Measurements from ENCODE around the gene LEFTY2. TPM values are rescaled to one million over a fixed set of nuclear protein-coding genes. Genes with fewer than 3 reads are reported as not detected.
"Not testable (repeated sequence)": the region's sequence is repeated elsewhere in the genome, so short reads cannot be mapped to it uniquely, and the experiment has no call there.

Gene LEFTY2
- total RNA-seq, 2 donors from 2014 or later, result 0.12 to 0.53 TPM

GRCh38 chr1:225972344-225973152 is 31.5 kb upstream of the LEFTY2 start:
- no peak overlapping the region for H3K4me3 ChIP-seq
- no peaks in the 10 kb centered on the region for H3K4me1 ChIP-seq
- no peak for TF ChIP-seq CTCF (IDR thresholded peaks at IDR 0.05)
- H3K27me3 ChIP-seq, result no peaks in the 10 kb centered on the region
- H3K36me3 ChIP-seq, result no peaks in the 10 kb centered on the region
- H3K9ac ChIP-seq (ENCODE audit: low read depth in 2 of 2, low read length in 2 of 2), result peak overlapping the region in 1 of 2 donors; percentile 24
- H3K27ac ChIP-seq, result no peak overlapping the region
- DNase-seq, result no peak
- no peaks in the 10 kb centered on the region for H3K9me3 ChIP-seq
- intact Hi-C loops (cut with DNase I), result loop anchor here (10.0 kb wide), 2 partner anchors 128 to 658 kb away; no protein-coding TSS in a partner anchor

DNA sequence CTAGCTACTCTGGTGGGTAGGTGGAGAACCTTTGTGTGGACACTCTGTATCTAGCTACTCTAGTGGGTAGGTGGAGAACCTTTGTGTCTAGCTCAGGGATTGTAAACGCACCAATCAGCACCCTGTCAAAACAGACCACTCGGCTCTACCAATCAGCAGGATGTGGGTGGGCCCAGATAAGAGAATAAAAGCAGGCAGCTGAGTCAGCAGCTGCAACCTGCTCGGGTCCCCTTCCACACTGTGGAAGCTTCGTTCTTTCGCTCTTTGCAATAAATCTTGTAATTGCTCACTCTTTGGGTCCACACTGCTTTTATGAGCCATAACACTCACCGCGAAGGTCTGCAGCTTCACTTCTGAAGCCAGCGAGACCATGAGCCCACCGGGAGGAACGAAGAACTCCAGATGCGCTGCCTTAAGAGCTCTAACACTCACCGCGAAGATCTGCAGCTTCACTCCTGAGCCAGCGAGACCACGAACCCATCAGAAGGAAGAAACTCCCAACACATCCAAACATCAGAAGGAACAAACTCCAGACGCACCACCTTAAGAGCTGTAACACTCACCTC is 29.7 kb upstream of the LEFTY2 start:
- not testable (repeated sequence) for H3K4me1 ChIP-seq; H3K9ac ChIP-seq (ENCODE audit: low read depth in 2 of 2, low read length in 2 of 2); H3K36me3 ChIP-seq; H3K4me3 ChIP-seq; DNase-seq; H3K9me3 ChIP-seq; H3K27ac ChIP-seq; H3K27me3 ChIP-seq
- intact Hi-C loops (cut with DNase I), result loop anchor here (10.0 kb wide), 2 partner anchors 126 to 656 kb away; no protein-coding TSS in a partner anchor

DNA sequence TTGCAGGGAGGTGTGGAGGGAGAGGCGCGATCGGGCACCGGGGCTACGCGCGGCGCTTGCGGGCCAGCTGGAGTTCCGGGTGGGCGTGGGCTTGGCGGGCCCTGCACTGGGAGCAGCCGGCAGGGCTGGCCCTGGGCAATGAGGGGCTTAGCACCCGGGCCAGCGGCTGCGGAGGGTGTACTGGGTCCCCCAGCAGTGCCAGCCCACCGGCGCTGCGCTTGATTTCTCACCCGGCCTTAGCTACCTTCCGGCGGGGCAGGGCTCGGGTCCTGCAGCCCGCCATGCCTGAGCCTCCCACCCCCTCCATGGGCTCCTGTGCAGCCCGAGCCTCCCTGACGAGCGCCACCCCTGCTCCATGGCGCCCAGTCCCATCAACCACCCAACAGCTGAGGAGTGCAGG is 28.7 kb upstream of the LEFTY2 start:
- not testable (repeated sequence) for H3K27me3 ChIP-seq; H3K36me3 ChIP-seq; H3K4me1 ChIP-seq; H3K9ac ChIP-seq (ENCODE audit: low read depth in 2 of 2, low read length in 2 of 2); H3K27ac ChIP-seq; DNase-seq; H3K9me3 ChIP-seq; H3K4me3 ChIP-seq
- intact Hi-C loops (cut with DNase I), result loop anchor here (10.0 kb wide), 2 partner anchors 125 to 655 kb away; no protein-coding TSS in a partner anchor

GRCh38 chr1:225965231-225965630 is 24.2 kb upstream of the LEFTY2 start:
- Histone ChIP-seq H3K9me3 (no peaks in the 10 kb centered on the region), H3K36me3 (no peaks in the 10 kb centered on the region), H3K9ac (ENCODE audit: low read depth in 2 of 2, low read length in 2 of 2) (no peak overlapping the region), H3K27ac (no peak overlapping the region), H3K27me3 (no peaks in the 10 kb centered on the region), H3K4me1 (no peaks in the 10 kb centered on the region), H3K4me3 (no peak overlapping the region)
- TF ChIP-seq CTCF (IDR thresholded peaks at IDR 0.05), result no peak
- no peak for DNase-seq
- intact Hi-C loops (cut with DNase I), result no loop called here

DNA sequence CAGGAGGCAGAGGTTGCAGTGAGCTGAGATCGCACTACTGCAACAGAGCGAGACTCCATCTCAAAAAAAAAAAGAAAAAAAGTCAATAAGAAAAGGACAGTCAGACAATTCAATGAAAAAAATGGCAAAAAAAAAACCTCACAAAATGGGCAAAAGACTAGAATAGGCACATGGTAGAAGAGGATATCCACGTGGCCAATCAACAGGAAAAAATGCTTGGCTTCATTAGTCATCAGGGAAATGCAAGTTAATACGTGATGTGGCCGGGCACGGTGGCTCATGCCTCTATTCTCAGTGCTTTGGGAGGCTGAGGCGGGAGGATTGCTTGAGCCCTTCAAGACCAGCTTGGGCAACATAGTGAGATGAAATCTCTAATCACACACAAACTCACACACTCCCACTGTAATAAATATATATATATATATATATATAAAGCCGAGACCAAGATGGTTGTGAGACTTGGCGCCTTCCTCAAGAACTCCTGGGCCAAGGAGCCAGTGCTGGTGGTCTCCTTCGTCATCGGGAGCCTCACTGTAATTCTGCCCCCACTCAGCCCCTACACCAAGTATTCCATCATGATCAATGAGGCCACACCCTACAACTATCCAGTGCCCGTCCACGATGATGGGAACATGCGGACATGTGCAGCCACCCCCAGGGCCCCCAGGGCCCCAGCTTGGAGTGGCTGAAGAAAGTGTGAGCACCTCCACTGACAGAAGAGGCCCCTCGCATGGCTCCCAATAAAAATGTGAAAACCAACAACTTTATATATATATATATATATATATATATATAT is 22.9 kb upstream of the LEFTY2 start:
- Histone ChIP-seq H3K4me3 (no peak overlapping the region), H3K9ac (ENCODE audit: low read depth in 2 of 2, low read length in 2 of 2) (no peak overlapping the region), H3K27ac (no peak overlapping the region), H3K4me1 (no peaks in the 10 kb centered on the region), H3K27me3 (no peaks in the 10 kb centered on the region), H3K9me3 (no peaks in the 10 kb centered on the region), H3K36me3 (no peaks in the 10 kb centered on the region)
- no peak for TF ChIP-seq CTCF (IDR thresholded peaks at IDR 0.05)
- intact Hi-C loops (cut with DNase I), result no loop called here
- DNase-seq, result no peak

DNA sequence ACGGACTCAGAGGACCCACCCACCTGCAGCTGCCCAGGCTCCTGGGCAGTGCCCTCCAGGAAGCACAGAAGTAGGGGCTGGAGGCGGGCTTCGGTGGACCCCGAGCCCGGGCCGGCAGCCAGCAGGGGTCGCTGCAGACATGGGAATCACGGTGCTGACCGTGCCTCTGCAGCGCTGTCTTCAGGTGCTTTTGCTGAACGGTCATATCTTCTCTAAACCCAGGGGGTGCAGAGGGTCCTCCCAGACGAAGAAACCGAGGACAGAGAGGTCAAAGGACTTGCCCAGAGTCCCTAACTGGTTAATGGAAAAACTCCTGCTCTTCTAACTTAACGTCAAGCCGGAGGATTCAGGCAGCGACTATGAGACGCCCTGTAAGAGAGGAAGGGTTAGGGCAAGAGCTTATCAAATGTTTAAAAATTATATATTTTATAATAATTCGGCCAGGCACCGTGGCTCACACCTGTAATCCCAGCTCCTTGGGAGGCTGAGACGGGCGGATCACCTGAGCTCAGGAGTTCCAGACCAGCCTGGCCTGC is 21.5 kb upstream of the LEFTY2 start:
- Histone ChIP-seq H3K27me3 (no peaks in the 10 kb centered on the region), H3K9ac (ENCODE audit: low read depth in 2 of 2, low read length in 2 of 2) (peak overlapping the region in 1 of 2 donors; percentile 43), H3K4me1 (no peaks in the 10 kb centered on the region), H3K36me3 (no peaks in the 10 kb centered on the region), H3K9me3 (no peaks in the 10 kb centered on the region), H3K4me3 (no peak overlapping the region), H3K27ac (no peak overlapping the region)
- peak; percentile 80 for DNase-seq
- peak; percentile 80 for TF ChIP-seq CTCF (IDR thresholded peaks at IDR 0.05)
- intact Hi-C loops (cut with DNase I), result no loop called here
